ENCODE results near the gene RASSF4. TPM values are rescaled to one million over a fixed set of nuclear protein-coding genes. Genes with fewer than 3 reads are reported as not detected.

The RASSF4 gene
- total and polyA plus RNA-seq, 2 donors (not counting 3 experiments of a cell fraction or from before 2014, with no cell fraction given) = 7.6 to 8.2 TPM

DNA sequence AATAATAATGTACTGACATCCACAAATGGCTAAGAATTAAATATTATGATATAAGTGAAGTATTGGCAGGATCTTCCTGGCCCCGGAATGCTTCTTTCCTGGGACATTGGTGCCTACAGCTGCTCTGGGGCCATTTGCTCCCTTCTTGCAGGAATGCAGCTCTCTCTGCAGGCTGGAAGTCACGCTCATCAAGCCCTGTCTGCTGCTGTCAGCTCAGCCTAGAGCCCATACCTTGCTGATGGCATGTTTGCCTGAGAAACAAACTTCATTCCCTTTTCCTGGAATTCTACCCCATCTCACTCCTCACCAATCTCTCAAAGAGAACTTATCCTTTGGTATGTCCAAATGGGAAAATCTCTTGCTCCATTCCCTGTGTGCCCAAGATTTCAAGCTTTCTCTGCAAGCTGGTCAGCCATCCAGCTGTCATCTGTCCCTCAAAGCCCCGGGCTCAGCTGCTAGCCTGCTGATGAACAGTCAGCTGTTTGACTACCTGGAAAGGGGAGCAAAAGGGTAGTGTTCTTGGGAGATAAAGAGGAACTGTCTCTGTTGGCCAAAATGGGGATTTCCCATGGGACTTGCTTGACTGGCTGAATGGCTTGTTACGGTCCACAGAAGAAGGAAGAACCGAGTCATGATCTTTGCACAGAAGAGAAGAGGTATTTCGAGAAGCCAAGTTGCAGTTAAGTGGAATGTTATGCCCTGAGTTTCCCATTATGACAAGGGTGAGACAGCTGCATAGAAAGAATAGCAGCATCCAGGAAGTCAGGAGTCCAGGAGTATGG is 12.0 kb upstream of the RASSF4 start:
- H3K36me3 ChIP-seq (ENCODE audit: control insufficient read depth in 2 of 2, extremely low read depth in 1 of 2, insufficient read depth in 2 of 2, low read length in 2 of 2) = no peaks in the 10 kb centered on the region
- H2AFZ ChIP-seq (ENCODE audit: low read depth, low read length) = no peak overlapping the region
- H4K20me1 ChIP-seq (replicated peaks; ENCODE audit: control insufficient read depth, extremely low read depth, insufficient read depth, low read length) = no peaks in the 10 kb centered on the region
- no peaks in the 10 kb centered on the region for H3K9me1 ChIP-seq (replicated peaks; ENCODE audit: control insufficient read depth, extremely low read depth, insufficient read depth, low read length)
- H3K27me3 ChIP-seq (ENCODE audit: control insufficient read depth in 2 of 2, insufficient read depth in 2 of 2, low read length in 2 of 2) = peaks cover 5 to 7% of the 10 kb centered on the region in 2 experiments
- no peak overlapping the region for H3K4me2 ChIP-seq (ENCODE audit: insufficient read depth, low read length)
- H3K9me3 ChIP-seq (replicated peaks; ENCODE audit: control insufficient read depth, insufficient read depth, low read length) = no peaks in the 10 kb centered on the region
- intact Hi-C loops (cut with micrococcal nuclease) (no loop called here), dilution Hi-C loops (cut with MboI; ENCODE audit: extremely low pct_ligation_motif_present, low sequenced_read_pairs) (no loop called here)
- H3K4me3 ChIP-seq (replicated peaks in 1 of 3; ENCODE audit: insufficient read depth in 1 of 3, low read depth in 1 of 3, low read length in 3 of 3) = no peak overlapping the region
- no TSS peak for BruUV-seq (replicated peaks)
- ChIA-PET CTCF (interaction anchor here (0.6 to 2.4 kb wide), 3 partner anchors 15 to 20 kb away, joined by 3 to 10 read pairs (median 3); no protein-coding TSS in a partner anchor), POLR2A (no interaction called here)
- H3K27ac ChIP-seq (ENCODE audit: insufficient read depth, low read depth, low read length) = no peak overlapping the region
- FAIRE-seq = no peak
- H3K79me2 ChIP-seq (ENCODE audit: control insufficient read depth, insufficient read depth, low read length) = no peaks in the 10 kb centered on the region
- no peak for DNase-seq (ENCODE audit: low read depth, low spot score)
- TF ChIP-seq JUN (IDR thresholded peaks at IDR 0.05; ENCODE audit: borderline replicate concordance, insufficient read depth, insufficient read length, low read depth) (no peak), MAX (IDR thresholded peaks at IDR 0.05; ENCODE audit: insufficient read depth, insufficient read length) (no peak), EZH2 (IDR thresholded peaks at IDR 0.05; ENCODE audit: borderline replicate concordance, low read depth, low read length, severe bottlenecking) (no peak)
- TF ChIP-seq, protein P1, sequence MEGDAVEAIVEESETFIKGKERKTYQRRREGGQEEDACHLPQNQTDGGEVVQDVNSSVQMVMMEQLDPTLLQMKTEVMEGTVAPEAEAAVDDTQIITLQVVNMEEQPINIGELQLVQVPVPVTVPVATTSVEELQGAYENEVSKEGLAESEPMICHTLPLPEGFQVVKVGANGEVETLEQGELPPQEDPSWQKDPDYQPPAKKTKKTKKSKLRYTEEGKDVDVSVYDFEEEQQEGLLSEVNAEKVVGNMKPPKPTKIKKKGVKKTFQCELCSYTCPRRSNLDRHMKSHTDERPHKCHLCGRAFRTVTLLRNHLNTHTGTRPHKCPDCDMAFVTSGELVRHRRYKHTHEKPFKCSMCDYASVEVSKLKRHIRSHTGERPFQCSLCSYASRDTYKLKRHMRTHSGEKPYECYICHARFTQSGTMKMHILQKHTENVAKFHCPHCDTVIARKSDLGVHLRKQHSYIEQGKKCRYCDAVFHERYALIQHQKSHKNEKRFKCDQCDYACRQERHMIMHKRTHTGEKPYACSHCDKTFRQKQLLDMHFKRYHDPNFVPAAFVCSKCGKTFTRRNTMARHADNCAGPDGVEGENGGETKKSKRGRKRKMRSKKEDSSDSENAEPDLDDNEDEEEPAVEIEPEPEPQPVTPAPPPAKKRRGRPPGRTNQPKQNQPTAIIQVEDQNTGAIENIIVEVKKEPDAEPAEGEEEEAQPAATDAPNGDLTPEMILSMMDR (IDR thresholded peaks at IDR 0.05; ENCODE audit: extremely low read depth in 1 of 2, insufficient read depth in 1 of 2, low read depth in 1 of 2, low read length in 2 of 2) = no peak
- no peaks in the 10 kb centered on the region for H3K4me1 ChIP-seq (ENCODE audit: control insufficient read depth, extremely low read depth, insufficient read depth, low read length)
- no peak overlapping the region for H3K9ac ChIP-seq (replicated peaks; ENCODE audit: extremely low read depth, insufficient read depth, low read length)
